T-helper 1 cell (primary cell): ENCODE measurements around the gene CLCN2.
"Not testable (repeated sequence)": the region's sequence is repeated elsewhere in the genome, so short reads cannot be mapped to it uniquely, and the experiment has no call there.

Experiments used
- DNase-seq, 5 donors: peaks; one replicate each; pipeline ENCODE4 v3.0.0-alpha.2; 2012 to 2020

CLCN2 gene

DNA sequence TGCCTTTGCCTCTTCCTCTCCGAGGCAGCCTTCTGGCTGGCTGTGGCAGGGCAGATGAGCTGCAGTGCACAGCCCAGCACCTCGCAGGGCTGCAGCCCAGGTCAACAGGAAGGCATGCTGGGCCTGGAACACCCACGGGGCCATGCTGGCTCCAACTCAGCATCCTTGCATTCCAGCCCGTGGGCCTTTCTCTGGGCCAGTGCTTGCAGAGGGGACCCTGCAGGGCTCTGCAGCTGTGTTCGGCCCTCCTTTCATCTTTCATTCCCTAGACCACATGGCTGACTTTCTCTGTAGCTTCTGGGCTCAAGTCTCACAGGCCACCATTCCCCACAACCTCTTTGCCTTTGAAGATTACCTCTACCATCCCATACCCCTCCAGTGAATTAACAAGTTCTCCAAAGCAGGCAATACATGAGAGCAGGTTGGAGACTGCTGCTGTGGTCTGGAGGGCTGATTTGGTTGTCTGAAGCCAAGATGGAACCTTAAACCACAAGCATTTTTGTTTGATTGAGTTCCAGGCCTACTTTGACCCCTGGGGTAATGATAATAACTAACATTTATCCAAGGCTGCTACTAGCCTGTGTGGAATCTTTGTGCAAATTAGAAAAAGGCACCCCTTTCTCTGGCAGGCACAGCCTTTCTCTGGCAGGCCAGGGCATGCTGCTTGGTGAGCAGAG, 18.1 kb downstream of the CLCN2 start:
- DNase-seq = no peak

DNA sequence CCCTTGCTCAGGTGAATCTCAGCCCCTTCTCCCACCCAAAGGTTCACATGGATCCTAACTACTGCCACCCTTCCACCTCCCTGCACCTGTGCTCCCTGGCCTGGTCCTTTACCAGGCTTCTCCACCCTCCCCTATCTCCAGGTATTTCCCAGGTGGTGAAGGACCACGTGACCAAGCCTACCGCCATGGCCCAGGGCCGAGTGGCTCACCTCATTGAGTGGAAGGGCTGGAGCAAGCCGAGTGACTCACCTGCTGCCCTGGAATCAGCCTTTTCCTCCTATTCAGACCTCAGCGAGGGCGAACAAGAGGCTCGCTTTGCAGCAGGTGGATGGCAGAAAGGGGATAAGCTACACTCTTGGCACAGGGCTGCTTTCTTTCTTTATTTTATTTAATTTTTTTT, 19.5 kb downstream of the CLCN2 start:
- DNase-seq = no peak

DNA sequence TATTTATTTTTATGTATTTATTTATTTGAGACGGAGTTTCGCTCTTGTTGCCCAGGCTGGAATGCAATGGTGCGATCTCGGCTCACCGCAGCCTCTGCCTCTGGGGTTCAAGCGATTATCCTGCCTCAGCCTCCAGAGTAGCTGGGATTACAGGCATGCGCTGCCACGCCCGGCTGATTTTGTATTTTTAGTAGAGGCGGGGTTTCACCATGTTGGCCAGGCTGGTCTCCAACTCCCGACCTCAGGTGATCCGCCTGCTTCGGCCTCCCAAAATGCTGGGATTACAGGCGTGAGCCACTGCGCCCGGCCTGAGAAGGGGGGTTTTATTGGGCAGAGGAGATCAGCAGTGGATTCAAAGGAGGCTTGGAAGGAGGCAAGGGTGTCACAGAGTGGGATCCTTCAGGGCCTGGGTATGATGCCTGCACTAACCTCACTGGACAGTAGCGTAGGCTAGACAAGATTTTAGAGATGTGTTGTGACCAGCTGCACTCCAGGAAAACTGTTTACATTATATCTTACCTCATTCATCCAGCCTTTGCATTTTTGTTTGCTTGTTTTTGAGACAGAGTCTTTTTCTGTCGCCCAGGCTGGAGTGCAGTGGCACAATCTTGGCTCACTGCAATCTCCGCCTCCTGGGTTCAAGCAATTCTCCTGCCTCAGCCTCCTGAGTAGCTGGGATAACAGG, 21.8 kb downstream of the CLCN2 start:
- DNase-seq = not testable (repeated sequence)

DNA sequence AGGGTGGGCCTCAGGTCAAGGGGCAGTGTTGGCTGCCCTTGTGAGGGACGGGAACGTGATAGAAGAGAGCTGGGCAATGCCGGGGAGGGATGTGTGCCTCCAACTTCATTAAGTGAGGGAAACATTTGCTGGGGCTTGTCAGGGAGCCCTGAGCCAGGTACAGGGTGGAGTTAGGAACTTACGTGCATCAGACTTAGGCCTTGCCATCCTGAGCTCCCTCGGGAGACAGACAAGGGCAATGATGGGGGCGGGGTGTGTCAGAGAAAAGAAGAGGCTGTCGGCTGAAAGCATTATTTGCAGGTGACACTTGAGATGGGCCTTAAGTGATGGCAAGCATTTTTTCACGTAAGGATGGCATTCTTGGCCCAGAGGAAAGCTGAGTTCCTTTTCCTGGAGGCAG, 22.4 kb downstream of the CLCN2 start:
- DNase-seq = no peak

DNA sequence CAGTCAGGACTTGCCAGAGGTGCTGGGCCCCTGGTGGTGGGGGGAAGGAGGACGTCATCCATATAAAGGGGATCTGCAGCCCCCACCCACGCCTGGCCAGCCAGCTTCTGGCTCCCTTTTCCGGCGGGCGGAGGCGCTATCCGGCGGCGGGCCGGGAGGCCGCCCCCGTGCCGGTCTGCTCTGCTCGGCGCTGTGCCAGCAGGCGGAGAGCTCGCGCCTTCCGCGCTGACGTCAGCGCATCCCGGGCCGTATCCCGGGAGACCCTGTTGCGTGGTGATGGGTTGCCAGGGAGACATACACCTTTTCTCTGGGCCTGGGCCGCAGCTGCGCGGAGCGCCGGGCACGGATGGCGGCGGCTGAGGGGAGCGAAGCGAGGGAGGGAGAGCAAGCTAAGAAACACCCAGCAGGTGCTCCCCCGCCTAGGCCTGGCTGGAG, 22.9 kb downstream of the CLCN2 start:
- peak in 1 of 5 donors; percentile 17 for DNase-seq

DNA sequence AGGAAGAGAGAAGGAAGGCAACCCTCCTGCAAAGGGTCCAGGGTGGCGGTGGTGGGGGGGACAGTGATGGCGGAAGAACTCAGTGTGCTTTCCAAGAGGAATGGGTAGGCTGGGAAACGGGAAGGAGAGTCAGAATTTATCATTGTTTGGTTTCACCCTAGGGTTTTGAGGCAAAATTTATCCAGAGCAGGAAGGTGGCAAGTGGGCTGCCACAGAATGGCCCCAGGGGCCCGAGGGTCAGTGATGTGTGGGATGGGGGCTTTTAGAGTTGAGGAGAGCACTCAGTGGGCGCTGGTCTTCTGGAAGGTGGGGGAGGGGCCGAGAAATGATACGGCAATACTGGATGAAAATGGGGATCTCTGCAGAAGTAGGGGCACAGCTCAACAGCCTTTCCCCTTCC, 23.4 kb downstream of the CLCN2 start:
- DNase-seq = no peak

DNA sequence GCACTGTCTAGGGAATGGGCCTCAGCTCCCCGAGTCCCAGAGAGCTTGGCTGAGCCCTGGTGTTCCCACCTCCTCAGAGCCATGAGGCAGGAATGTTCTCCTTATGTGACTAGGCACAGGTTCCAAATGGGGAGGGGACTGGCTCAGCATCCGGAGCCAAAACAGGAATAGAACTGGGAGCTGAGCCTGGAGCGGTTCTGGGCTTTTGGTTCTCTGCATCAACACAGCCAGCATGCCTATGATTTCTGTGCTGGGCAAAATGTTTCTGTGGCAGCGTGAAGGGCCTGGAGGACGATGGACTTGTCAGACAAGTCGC, 24.0 kb downstream of the CLCN2 start, which contains the start of gene FAM131A:
TSS of gene FAM131A (plus strand) at position 202 of the 316 bp plus-strand sequence. CDS start at position 233, 31 bp downstream.
- no peak for DNase-seq

DNA sequence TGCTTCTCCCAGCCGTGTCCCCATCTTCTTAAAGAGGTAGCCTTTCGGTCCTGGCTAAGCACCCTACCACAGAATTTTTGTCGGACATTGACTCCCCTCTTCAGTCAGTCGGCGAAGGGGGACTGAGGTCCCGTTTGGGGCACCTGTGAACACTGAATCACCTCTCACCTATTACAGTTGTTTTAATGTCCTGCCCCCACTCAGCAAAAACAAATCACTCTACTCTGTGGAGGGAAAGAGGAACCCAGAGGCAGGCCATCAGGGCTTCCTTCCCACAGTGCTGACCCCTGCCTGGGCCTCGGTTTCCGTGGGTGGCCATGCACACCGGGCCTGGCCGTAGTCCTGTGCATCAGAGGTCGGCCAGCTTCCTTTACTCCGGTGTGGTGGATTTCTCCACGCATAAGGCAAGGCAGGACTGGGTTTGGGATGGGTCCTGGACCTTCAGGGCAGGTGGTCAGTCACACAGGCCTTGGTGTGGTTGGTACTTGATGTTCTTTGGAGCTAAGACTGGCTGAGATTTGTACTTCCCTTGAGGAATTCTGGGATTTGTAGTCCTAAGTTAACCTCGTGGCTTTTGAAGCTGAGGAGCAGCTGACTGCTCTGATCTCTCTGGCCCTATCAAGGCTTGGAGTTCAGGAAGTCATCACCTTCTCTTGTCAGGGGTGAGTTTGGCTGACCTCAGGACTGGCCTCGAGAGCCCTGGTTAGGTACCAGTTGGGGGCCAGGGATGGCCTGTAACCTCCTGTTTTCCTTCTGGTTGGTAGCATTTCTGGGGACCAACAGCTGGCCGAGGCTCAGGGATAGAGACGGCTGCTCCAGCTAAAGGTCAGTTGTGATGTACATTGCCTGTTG, 24.6 kb downstream of the CLCN2 start:
- no peak for DNase-seq

DNA sequence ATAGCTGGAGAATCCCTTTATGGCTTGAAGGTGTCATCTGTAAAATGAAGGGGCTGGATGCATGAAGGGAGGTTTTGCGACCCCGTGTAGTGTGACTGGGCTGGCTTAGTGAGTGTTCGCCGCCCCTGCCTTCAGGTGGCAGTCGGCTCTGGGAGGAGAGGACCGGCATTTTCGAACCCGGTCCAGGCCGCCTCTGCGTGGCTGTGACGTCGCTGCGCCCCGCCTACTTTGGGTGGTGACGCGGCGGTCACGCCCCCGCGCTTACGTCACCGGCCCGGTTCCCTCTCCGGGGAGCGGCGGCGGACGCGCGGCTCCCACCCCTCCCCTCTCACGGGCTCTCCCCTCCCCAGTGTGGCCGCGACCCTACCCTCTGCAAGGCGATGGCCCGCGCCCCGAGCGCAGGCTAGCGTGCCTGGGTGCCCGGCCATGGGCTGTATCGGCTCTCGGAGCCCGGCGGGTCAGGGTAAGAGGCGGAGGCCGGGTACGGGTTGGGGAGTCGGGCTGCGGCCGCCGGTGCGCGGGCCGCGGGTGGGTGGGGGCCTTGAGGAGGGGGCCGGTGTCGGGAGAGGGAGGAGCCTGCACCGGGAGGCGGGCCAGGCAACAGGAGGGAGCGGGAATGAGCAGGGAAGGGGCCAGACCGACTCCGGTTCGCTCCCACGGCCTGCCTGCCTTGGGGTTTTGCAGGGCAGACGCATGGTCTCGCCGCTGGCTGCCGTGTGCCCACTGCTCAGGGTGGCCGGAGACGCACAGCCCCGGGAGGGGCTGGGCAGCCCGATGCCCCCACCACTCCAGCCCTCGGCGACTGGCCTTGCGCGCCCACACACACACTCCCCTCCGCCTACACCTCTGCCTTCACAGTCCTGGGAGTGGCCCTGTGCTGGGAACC, 25.5 kb downstream of the CLCN2 start:
- DNase-seq = peak; percentile 68 to 85 (median 80)

DNA sequence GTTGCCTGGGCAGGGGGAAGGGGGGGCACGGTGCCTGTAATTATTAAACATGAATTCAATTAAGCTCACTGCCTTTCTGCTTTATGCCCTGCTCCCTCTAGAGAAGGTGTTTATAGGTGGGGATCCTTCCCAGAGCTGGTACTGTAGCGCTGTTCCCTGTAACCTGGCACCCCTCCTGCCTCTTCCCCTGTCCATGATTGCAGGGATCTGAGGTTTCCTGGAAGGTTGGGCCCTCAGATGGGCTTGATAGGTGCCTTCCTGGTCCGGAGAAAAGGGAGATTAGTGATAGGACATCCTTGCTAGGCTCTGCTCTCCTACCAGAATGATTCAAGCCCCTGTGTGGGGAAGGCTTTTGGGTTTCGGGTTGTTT, 26.1 kb downstream of the CLCN2 start:
- no peak for DNase-seq

DNA sequence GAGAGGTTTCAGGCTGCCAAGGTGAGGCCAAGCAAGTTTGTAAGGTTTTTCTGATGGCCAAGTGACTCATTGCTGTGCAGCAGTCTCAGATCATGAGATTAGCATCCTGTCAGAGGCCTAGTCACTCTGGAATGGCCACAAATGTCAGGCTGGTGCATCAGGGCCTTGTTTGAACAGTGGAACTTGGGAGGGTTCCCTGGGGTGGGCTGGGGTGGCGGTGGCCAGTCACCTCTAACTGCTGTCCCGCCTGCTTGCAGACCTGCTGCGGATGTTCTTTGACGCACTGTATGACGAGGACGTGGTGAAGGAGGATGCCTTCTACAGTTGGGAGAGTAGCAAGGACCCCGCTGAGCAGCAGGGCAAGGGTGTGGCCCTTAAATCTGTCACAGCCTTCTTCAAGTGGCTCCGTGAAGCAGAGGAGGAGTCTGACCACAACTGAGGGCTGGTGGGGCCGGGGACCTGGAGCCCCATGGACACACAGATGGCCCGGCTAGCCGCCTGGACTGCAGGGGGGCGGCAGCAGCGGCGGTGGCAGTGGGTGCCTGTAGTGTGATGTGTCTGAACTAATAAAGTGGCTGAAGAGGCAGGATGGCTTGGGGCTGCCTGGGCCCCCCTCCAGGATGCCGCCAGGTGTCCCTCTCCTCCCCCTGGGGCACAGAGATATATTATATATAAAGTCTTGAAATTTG, 26.8 kb downstream of the CLCN2 start:
- DNase-seq = peak in 3 of 5 donors; percentile 11 to 39 (median 26)

DNA sequence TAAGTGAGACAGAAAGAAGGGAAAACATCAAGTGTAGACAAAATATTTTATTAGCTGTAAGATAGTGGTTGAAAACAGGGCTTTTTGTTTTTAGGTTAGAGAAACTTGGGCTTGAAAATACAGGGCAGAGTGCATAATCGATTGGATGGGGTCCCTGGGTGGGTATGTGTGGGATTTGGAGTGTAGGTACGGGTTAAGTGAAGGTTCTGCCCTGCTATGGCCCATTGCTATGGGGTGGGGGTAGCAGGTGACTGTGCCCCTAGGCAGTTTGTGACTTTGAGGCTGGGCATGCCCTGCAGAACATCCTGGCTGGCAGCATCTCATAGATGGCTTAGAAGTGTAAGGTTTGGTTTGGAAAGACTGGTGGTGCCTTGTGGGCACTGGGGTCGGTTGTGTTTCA, 27.7 kb downstream of the CLCN2 start:
- no peak for DNase-seq

DNA sequence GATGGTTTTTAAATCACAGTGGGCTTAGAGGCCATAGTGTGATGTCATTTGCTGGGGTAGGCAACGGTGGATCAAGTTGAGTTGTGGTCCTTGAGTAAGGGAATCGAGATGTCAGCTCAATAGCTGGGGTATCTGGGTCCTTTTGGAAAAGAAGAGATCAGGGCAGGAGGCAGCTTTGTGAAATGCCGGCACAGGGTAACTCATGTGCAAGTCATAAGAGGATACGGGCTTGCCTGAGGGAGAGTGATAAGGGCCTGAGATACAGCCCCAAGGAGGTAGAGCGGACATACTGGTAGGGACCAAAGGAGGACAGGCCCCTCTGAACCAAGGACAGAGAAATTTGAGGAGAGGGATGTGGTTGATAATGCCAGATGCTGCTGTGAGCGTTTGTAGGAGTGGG, 28.2 kb downstream of the CLCN2 start:
- DNase-seq = no peak

DNA sequence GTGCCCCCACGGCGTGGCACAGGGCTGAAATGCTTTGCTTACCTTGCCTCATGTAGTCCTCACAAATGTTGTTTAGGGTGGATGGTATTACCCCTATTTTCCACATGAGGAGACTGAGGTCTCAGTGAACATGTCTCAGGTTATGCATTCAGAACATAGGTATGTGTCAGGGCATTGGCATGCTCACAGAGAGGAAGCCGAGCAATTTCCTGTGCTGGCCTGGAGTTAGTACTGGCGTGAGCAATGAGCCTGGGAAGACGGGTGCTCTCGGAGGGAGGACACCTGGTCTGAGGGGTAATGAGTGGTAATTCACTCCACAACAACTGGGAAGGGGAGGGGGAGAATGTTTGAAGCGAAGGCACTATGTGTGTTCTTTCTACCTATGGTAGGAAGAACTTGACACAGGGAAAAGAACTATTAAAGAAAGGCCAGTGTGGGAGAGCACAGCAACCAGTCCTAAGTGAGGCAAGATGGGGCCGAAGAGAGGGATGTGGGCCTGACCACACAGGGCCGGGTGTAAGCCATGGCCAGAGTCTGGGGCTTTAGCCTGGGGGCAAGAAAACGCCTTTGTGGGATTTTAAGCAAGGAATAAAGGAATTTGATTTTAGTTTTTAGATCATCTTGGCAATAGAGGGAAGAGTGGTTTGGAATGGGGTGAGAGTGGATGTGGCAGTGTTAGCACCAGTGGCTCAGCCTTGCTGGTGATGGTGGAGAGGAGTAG, 28.9 kb downstream of the CLCN2 start:
- DNase-seq = no peak

DNA sequence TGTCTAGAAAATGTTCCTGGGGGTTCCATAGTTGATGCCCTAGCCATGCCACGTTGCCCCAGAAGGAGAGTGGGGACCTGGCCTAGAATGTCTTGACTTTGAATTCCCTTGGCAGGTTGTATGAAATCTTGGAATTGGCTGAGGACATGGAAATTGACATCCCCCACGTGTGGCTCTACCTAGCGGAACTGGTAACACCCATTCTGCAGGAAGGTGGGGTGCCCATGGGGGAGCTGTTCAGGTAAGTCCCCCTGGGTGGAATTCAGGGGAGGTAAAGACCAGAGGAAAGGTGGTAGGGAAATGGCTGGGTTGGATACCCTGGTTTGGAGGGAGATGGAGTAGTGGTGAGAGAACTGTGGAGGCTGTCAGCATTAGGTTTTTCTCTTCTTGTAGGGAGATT, 32.9 kb downstream of the CLCN2 start:
- no peak for DNase-seq

DNA sequence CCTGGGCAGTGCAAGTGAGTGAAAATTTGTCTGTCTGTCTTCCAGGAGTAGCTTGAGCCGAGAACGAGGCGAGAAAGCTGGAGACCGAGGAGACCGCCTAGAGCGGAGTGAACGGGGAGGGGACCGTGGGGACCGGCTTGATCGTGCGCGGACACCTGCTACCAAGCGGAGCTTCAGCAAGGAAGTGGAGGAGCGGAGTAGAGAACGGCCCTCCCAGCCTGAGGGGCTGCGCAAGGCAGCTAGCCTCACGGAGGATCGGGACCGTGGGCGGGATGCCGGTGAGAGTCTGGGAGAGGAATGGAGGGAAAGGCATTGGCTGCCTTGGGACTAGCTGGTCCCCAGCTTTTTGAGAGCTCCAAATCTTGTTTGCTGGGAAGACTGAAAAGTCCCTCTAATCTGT, 34.2 kb downstream of the CLCN2 start:
- no peak for DNase-seq

DNA sequence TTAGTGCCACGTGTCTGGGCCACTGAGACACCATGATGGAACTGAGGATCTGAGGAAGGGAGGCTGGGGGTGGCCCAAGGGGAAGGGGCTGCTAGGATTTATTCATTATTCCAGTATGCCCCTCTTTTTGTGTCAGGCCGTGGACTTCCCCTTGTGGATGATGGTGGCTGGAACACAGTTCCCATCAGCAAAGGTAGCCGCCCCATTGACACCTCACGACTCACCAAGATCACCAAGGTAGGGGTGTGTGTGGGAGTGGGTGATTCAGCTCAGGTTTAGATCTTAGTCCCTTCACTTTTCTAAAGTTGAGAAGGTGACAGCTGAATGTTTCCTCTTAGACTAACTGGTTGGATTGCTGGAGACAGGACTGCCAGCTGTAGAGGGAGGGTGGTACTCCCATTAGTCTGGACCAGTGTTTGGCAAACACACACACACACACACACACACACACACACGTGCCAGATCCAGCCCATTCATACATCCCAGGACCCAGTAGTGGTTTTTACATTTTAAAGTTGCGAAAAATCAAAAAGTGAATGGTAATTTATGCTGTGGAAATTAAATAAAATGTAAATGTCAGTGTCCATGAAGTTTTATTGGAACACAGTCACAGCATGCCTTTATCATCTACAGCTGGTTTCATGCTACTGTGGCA, 35.6 kb downstream of the CLCN2 start:
- DNase-seq = no peak

DNA sequence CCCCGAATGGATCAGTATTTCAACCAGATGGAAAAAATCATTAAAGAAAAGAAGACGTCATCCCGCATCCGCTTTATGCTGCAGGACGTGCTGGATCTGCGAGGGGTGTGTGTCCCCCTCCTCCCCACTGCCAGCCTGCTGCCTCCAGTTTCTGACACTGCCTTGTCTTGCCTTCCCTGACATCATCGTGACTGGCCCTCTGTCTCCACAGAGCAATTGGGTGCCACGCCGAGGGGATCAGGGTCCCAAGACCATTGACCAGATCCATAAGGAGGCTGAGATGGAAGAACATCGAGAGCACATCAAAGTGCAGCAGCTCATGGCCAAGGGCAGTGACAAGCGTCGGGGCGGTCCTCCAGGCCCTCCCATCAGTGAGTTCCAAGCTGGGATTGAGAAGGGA, 36.1 kb downstream of the CLCN2 start:
- no peak for DNase-seq

DNA sequence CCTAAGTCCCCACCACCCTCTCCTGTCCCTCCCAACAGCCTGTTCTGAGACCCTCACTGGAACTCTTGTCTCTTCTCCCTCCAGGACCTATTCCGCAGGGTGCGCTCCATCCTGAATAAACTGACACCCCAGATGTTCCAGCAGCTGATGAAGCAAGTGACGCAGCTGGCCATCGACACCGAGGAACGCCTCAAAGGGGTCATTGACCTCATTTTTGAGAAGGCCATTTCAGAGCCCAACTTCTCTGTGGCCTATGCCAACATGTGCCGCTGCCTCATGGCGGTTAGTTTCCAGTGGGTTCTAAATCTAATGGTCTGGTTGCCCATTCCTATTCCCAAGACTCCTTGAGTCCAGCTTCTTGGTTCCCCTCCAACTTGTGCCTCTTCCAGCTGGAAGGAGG, 37.7 kb downstream of the CLCN2 start:
- DNase-seq = no peak

DNA sequence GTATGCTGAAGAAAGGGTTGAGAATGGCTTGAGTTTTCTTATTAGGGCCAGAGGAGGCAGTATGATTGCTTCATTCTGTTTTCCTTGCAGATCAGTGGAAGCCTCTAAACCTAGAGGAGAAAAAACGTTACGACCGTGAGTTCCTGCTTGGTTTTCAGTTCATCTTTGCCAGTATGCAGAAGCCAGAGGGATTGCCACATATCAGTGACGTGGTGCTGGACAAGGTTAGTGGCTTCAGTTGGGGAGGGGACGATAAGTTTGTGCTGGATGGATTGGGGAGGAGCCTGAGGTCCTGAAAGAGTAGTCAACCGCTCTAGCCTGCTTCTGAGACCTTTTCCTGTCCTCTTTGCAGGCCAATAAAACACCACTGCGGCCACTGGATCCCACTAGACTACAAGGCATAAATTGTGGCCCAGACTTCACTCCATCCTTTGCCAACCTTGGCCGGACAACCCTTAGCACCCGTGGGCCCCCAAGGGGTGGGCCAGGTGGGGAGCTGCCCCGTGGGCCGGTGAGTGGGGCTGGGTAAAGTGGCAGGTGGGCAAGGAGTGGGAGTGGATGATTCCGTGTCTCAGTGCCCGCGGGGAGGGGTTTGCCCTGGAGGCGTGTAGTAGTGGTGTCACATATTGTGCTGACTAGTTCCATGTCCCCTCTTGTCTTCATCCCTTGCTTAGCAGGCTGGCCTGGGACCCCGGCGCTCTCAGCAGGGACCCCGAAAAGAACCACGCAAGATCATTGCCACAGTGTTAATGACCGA, 38.5 kb downstream of the CLCN2 start:
- DNase-seq = no peak
